Neural progenitor cell (in vitro differentiated cells): Measurements from ENCODE around the gene EPHA3. TPM values are rescaled to one million over a fixed set of nuclear protein-coding genes. Genes with fewer than 3 reads are reported as not detected.

ENCODE experiments used
- DNase-seq: peaks from one replicate; pipeline ENCODE4 v3.0.0-alpha.2; 2016; ENCODE audit warnings: low spot score
- H2AFZ ChIP-seq: fragments of 200-600 bp; sonication (generic); replicated peaks from 2 replicates; pipeline ENCODE4 v1.6.1; 2016; ENCODE audit warnings: antibody characterized with exemption
- H3F3A ChIP-seq: fragments of 200-600 bp; sonication (generic); 2 replicates; pipeline ENCODE4 v1.6.1; 2016; ENCODE audit warnings: antibody characterized with exemption, low read depth
- H3K27ac ChIP-seq: fragments of 200-600 bp; sonication (generic); 2 replicates; pipeline ENCODE4 v1.5.1; 2016; ENCODE audit warnings: mild to moderate bottlenecking
- H3K27me3 ChIP-seq: fragments of 200-600 bp; sonication (generic); 2 replicates; pipeline ENCODE4 v1.6.1; 2016; ENCODE audit warnings: mild to moderate bottlenecking, moderate library complexity
- H3K36me3 ChIP-seq: fragments of 200-600 bp; sonication (generic); 2 replicates; pipeline ENCODE4 v1.5.1; 2016
- H3K4me1 ChIP-seq: fragments of 200-600 bp; sonication (generic); 2 replicates; pipeline ENCODE4 v1.6.1; 2016; ENCODE audit warnings: mixed run types
- H3K4me2 ChIP-seq: fragments of 200-600 bp; sonication (generic); 2 replicates; pipeline ENCODE4 v1.6.1; 2016
- H3K4me3 ChIP-seq: fragments of 200-600 bp; sonication (generic); 2 replicates; pipeline ENCODE4 v1.5.1; 2016
- H3K79me2 ChIP-seq: fragments of 200-600 bp; sonication (generic); 2 replicates; pipeline ENCODE4 v1.6.1; 2016; ENCODE audit warnings: low read depth
- H3K9ac ChIP-seq: fragments of 200-600 bp; sonication (generic); 2 replicates; pipeline ENCODE4 v1.6.1; 2016
- H3K9me3 ChIP-seq: fragments of 200-600 bp; sonication (generic); 2 replicates; pipeline ENCODE4 v1.5.1; 2016; ENCODE audit warnings: low read depth
- H4K20me1 ChIP-seq: fragments of 200-600 bp; sonication (generic); 2 replicates; pipeline ENCODE4 v1.6.1; 2016; ENCODE audit warnings: low read depth
- H3K27ac Mint-ChIP-seq: 3 replicates; pipeline ENCODE4 v1.8.0; 2021; ENCODE audit warnings: mixed read lengths
- H3K27me3 Mint-ChIP-seq: 2 replicates; pipeline ENCODE4 v1.8.0; 2022; ENCODE audit warnings: low read depth, mild to moderate bottlenecking, inconsistent platforms, moderate library complexity, mixed read lengths; ENCODE audit not compliant: insufficient read depth
- H3K36me3 Mint-ChIP-seq: 3 replicates; pipeline ENCODE4 v1.8.0; 2021; ENCODE audit warnings: mixed read lengths
- H3K4me1 Mint-ChIP-seq: 3 replicates; pipeline ENCODE4 v1.8.0; 2021; ENCODE audit warnings: mixed read lengths
- H3K4me3 Mint-ChIP-seq: 3 replicates; pipeline ENCODE4 v1.8.0; 2021; ENCODE audit warnings: mild to moderate bottlenecking, moderate library complexity, mixed read lengths
- H3K9me3 Mint-ChIP-seq: 3 replicates; pipeline ENCODE4 v1.8.0; 2020; ENCODE audit warnings: mixed read lengths
- CTCF ChIP-seq: fragments of 200-600 bp; sonication (generic); IDR thresholded peaks from 2 replicates; pipeline ENCODE4 v1.5.1; 2017; ENCODE audit warnings: antibody characterized with exemption, mild to moderate bottlenecking
- EZH2 ChIP-seq: fragments of 200-600 bp; sonication (generic); IDR thresholded peaks from 2 replicates; pipeline ENCODE4 v1.6.1; 2017; ENCODE audit warnings: antibody characterized with exemption, mild to moderate bottlenecking, moderate library complexity
- EZH2phosphoT487 ChIP-seq: fragments of 200-600 bp; sonication (generic); IDR thresholded peaks from 2 replicates; pipeline ENCODE4 v1.6.1; 2017; ENCODE audit warnings: antibody characterized with exemption
- total RNA-seq: library from RNA; depleted of rRNA; stranded (reverse); fragments of >200 nt; gene quantifications from 2 replicates; pipeline ENCODE4 v1.2.3, GENCODE V29; 2015; ENCODE audit warnings: low replicate concordance

Gene EPHA3
- total RNA-seq, 1 donor from 2014 or later: 0.36 TPM

DNA sequence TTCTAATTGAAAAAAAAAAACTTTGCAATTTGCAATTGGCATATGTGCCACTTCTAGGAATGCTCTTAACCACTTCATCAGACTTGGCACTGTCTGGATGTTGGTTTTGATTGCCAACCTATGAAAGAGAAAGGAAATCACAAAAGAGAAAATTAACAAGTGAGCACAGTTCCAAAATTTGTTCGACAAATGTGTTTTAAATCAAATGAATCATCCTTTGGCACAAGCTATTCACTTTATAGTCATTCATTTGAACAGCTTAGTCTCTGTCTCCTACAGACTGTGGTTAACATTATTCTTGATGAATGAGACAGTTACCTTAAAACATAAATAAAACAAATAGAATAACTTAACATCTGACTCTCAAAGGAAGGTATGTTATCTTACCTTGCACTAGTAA lies 265.0 kb downstream of the EPHA3 start:
- TF ChIP-seq EZH2 (no peak), CTCF (no peak), EZH2phosphoT487 (no peak)
- no peaks in the 10 kb centered on the region for H3K79me2 ChIP-seq
- no peaks in the 10 kb centered on the region for H3K27me3 ChIP-seq
- no peak overlapping the region for H3K4me3 ChIP-seq
- no peaks in the 10 kb centered on the region for H3F3A ChIP-seq
- H4K20me1 ChIP-seq: no peaks in the 10 kb centered on the region
- peaks cover 7% of the 10 kb centered on the region for H3K9me3 Mint-ChIP-seq
- peaks cover 11% of the 10 kb centered on the region for H3K4me1 Mint-ChIP-seq
- H2AFZ ChIP-seq: no peak overlapping the region
- H3K27me3 Mint-ChIP-seq: no peaks in the 10 kb centered on the region
- H3K4me3 Mint-ChIP-seq: no peak overlapping the region
- H3K4me2 ChIP-seq: no peak overlapping the region
- no peak overlapping the region for H3K27ac ChIP-seq
- no peak for DNase-seq
- H3K36me3 ChIP-seq: no peaks in the 10 kb centered on the region
- peaks cover 11% of the 10 kb centered on the region for H3K36me3 Mint-ChIP-seq
- no peaks in the 10 kb centered on the region for H3K4me1 ChIP-seq
- H3K9ac ChIP-seq: no peak overlapping the region
- H3K9me3 ChIP-seq: no peaks in the 10 kb centered on the region
- H3K27ac Mint-ChIP-seq: no peak overlapping the region

GRCh38 chr3:89373434-89373833 lies 266.0 kb downstream of the EPHA3 start:
- H3K4me1 ChIP-seq: no peaks in the 10 kb centered on the region
- H3K9ac ChIP-seq: no peak overlapping the region
- H3K27me3 ChIP-seq: no peaks in the 10 kb centered on the region
- TF ChIP-seq EZH2phosphoT487 (no peak), CTCF (no peak), EZH2 (no peak)
- H3K4me3 ChIP-seq: no peak overlapping the region
- H3K27ac ChIP-seq: no peak overlapping the region
- no peak overlapping the region for H2AFZ ChIP-seq
- H3F3A ChIP-seq: no peaks in the 10 kb centered on the region
- no peaks in the 10 kb centered on the region for H3K36me3 ChIP-seq
- no peaks in the 10 kb centered on the region for H3K9me3 ChIP-seq
- no peaks in the 10 kb centered on the region for H3K79me2 ChIP-seq
- Mint-ChIP-seq H3K27ac (no peak overlapping the region), H3K27me3 (no peaks in the 10 kb centered on the region), H3K4me3 (no peak overlapping the region), H3K9me3 (peaks cover 7% of the 10 kb centered on the region), H3K36me3 (peaks cover 7% of the 10 kb centered on the region), H3K4me1 (peaks cover 13% of the 10 kb centered on the region)
- no peak overlapping the region for H3K4me2 ChIP-seq
- DNase-seq: no peak
- H4K20me1 ChIP-seq: no peaks in the 10 kb centered on the region

DNA sequence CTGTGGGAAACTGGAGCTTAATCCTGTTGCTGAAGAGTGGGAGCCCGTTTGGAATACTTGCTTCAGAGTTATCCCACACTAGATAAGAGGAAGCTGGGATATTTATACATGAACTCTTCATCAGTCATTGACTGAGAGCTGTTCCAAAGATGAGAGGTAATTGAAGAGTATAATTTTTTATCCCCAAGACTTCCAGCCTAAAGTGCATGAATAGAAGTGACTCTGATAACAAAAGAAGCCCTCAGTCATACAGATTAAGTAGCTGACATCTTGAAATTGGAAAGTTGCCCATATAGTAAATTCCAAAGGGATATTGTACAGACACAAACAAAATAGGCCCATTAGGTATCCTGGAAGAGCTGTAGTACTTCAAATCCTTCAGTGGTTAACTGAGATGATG lies 268.0 kb downstream of the EPHA3 start:
- H3K4me3 ChIP-seq: no peak overlapping the region
- Mint-ChIP-seq H3K4me3 (no peak overlapping the region), H3K27me3 (no peaks in the 10 kb centered on the region), H3K27ac (no peak overlapping the region), H3K9me3 (no peaks in the 10 kb centered on the region), H3K4me1 (peaks cover 15% of the 10 kb centered on the region), H3K36me3 (no peaks in the 10 kb centered on the region)
- H3K36me3 ChIP-seq: no peaks in the 10 kb centered on the region
- no peaks in the 10 kb centered on the region for H4K20me1 ChIP-seq
- no peak overlapping the region for H3K27ac ChIP-seq
- no peak overlapping the region for H2AFZ ChIP-seq
- H3K4me1 ChIP-seq: no peaks in the 10 kb centered on the region
- no peaks in the 10 kb centered on the region for H3K9me3 ChIP-seq
- DNase-seq: no peak
- H3K27me3 ChIP-seq: no peaks in the 10 kb centered on the region
- no peak for TF ChIP-seq CTCF
- TF ChIP-seq EZH2phosphoT487: no peak
- no peak for TF ChIP-seq EZH2
- no peak overlapping the region for H3K4me2 ChIP-seq
- H3K79me2 ChIP-seq: no peaks in the 10 kb centered on the region
- no peak overlapping the region for H3K9ac ChIP-seq
- no peaks in the 10 kb centered on the region for H3F3A ChIP-seq

DNA sequence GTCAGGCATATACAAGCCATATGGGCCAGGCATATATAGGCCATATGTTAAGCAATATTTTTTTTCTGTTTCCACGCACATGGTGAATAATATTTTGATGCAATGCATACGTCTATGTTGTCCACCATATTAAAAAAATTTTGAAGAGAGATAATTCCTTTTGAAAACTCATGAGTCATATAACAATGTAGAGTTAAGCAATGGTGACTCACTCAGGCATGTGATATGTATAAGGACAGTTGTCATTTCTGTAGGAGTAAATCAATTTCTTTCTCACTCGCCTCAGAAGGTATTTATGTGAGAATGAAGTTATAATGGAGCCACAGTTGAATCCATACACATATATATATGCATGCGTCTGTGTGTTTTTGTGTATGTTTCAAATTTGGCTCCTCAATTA lies 272.6 kb downstream of the EPHA3 start:
- no peak overlapping the region for H2AFZ ChIP-seq
- H3K4me3 ChIP-seq: no peak overlapping the region
- no peaks in the 10 kb centered on the region for H3K79me2 ChIP-seq
- no peaks in the 10 kb centered on the region for H3K36me3 ChIP-seq
- H3K27me3 ChIP-seq: no peaks in the 10 kb centered on the region
- H3K9me3 Mint-ChIP-seq: peaks cover 16% of the 10 kb centered on the region
- H4K20me1 ChIP-seq: no peaks in the 10 kb centered on the region
- no peaks in the 10 kb centered on the region for H3K27me3 Mint-ChIP-seq
- no peak overlapping the region for H3K9ac ChIP-seq
- no peaks in the 10 kb centered on the region for H3F3A ChIP-seq
- no peak overlapping the region for H3K4me3 Mint-ChIP-seq
- no peak overlapping the region for H3K4me2 ChIP-seq
- H3K27ac ChIP-seq: no peak overlapping the region
- peaks cover 10% of the 10 kb centered on the region for H3K4me1 Mint-ChIP-seq
- no peaks in the 10 kb centered on the region for H3K9me3 ChIP-seq
- H3K27ac Mint-ChIP-seq: no peak overlapping the region
- H3K4me1 ChIP-seq: no peaks in the 10 kb centered on the region
- no peak for DNase-seq
- peaks cover 5% of the 10 kb centered on the region for H3K36me3 Mint-ChIP-seq
- TF ChIP-seq CTCF: no peak
- no peak for TF ChIP-seq EZH2
- no peak for TF ChIP-seq EZH2phosphoT487
